HepG2 (cell line): ENCODE data around the gene UAP1L1. TPM values are rescaled to one million over a fixed set of nuclear protein-coding genes. Genes with fewer than 3 reads are reported as not detected.
A peak's percentile ranks its signal among the peaks of the same experiment; 100 is the strongest.

Experiments
- ARID2 ChIP-seq: sonication (generic); formaldehyde crosslinking; IDR thresholded peaks from 2 replicates; pipeline ENCODE4 v1.8.1; 2022; ENCODE audit warnings: mild to moderate bottlenecking, missing genetic modification reagents, borderline replicate concordance
- ATM ChIP-seq: fragments of 450-650 bp; IDR thresholded peaks from 2 replicates; pipeline ENCODE4 v1.7.1; 2017; ENCODE audit warnings: mild to moderate bottlenecking, borderline replicate concordance
- CENPX ChIP-seq: sonication (generic); formaldehyde crosslinking; IDR thresholded peaks from 2 replicates; pipeline ENCODE4 v1.9.0; 2021; ENCODE audit warnings: mild to moderate bottlenecking, missing genetic modification reagents, moderate library complexity
- ELF3 ChIP-seq: IDR thresholded peaks from 2 replicates; pipeline ENCODE4 v1.6.1; 2016; ENCODE audit warnings: missing genetic modification reagents, missing compliant biosample characterization
- GATAD2A ChIP-seq: IDR thresholded peaks from 2 replicates; pipeline ENCODE4 v1.6.1; 2016
- MED1 ChIP-seq: sonication (generic); formaldehyde crosslinking; IDR thresholded peaks from 2 replicates; pipeline ENCODE4 v1.4.0; 2020; ENCODE audit warnings: missing genetic modification reagents
- MYC ChIP-seq: sonication (generic); formaldehyde crosslinking; IDR thresholded peaks from 2 replicates; pipeline ENCODE4 v1.9.0; 2021; ENCODE audit warnings: missing genetic modification reagents, borderline replicate concordance
- PCBP1 ChIP-seq: fragments of 200-400 bp; formaldehyde crosslinking; IDR thresholded peaks from 2 replicates; pipeline ENCODE4 v1.6.1; 2017; ENCODE audit warnings: mild to moderate bottlenecking, low read depth, low read length, borderline replicate concordance
- SALL1 ChIP-seq: sonication (generic); formaldehyde crosslinking; IDR thresholded peaks from 2 replicates; pipeline ENCODE4 v1.8.0; 2022; ENCODE audit warnings: mild to moderate bottlenecking, missing genetic modification reagents
- SPEN ChIP-seq: sonication (generic); formaldehyde crosslinking; IDR thresholded peaks from 2 replicates; pipeline ENCODE4 v1.5.1; 2020; ENCODE audit warnings: low read depth, mild to moderate bottlenecking, missing genetic modification reagents
- STAG1 ChIP-seq: sonication (generic); formaldehyde crosslinking; IDR thresholded peaks from 2 replicates; pipeline ENCODE4 v1.4.0; 2020; ENCODE audit warnings: missing genetic modification reagents
- TAF1 ChIP-seq: sonication (generic); formaldehyde crosslinking; IDR thresholded peaks from 2 replicates; pipeline ENCODE4 v1.4.0; 2020; ENCODE audit warnings: missing genetic modification reagents
- YY1 ChIP-seq: IDR thresholded peaks from 2 replicates; pipeline ENCODE4 v1.6.1; 2011; ENCODE audit warnings: low read length, low read depth, moderate library complexity, mild to moderate bottlenecking; ENCODE audit not compliant: insufficient read depth, insufficient replicate concordance
- ZC3H13 ChIP-seq: sonication (generic); formaldehyde crosslinking; IDR thresholded peaks from 2 replicates; pipeline ENCODE4 v1.8.1; 2023; ENCODE audit warnings: mild to moderate bottlenecking, missing genetic modification reagents, moderate library complexity
- ZNF138 ChIP-seq: sonication (generic); formaldehyde crosslinking; IDR thresholded peaks from 2 replicates; pipeline ENCODE4 v1.5.0; 2020; ENCODE audit warnings: mild to moderate bottlenecking, low read depth, missing genetic modification reagents
- ZNF326 ChIP-seq: sonication (generic); formaldehyde crosslinking; IDR thresholded peaks from 2 replicates; pipeline ENCODE4 v1.4.0; 2020; ENCODE audit warnings: missing genetic modification reagents, borderline replicate concordance
- polyA plus RNA-seq, 8 experiments: library from polyadenylated mRNA; depleted of rRNA in 3 of 8; stranded (reverse) in 7 of 8; unstranded in 1 of 8; fragments of >200 nt; fragmentation: Illumina TruSeq in 4 of 8; extraction: Trizol in 4 of 8; gene quantifications; 2 replicates each; pipeline versions ENCODE4 v1.2.1 to v1.2.3, GENCODE V29; 2011 to 2016; ENCODE audit warnings: low read depth in 4 of 8, missing spikeins in 1 of 8, mixed read lengths in 1 of 8; ENCODE audit not compliant: insufficient read depth in 1 of 8
- total RNA-seq, 5 experiments: library from RNA; depleted of rRNA; stranded (reverse); fragments of >200 nt; fragmentation: Illumina TruSeq; extraction: Trizol; gene quantifications; 2 replicates each; pipeline ENCODE4 v1.2.3, GENCODE V29; 2016; ENCODE audit warnings: low read depth in 1 of 5
- TF ChIP-seq, protein P1 (sequence below): sonication (generic); formaldehyde crosslinking; IDR thresholded peaks from 2 replicates; pipeline ENCODE4 v1.8.0; 2022; ENCODE audit warnings: mild to moderate bottlenecking, missing genetic modification reagents, moderate library complexity
- TF ChIP-seq, protein P2 (sequence below): sonication (generic); formaldehyde crosslinking; IDR thresholded peaks from 2 replicates; pipeline ENCODE4 v1.8.1; 2023; ENCODE audit warnings: mild to moderate bottlenecking, inconsistent platforms, moderate library complexity, missing genetic modification reagents, borderline replicate concordance
- TF ChIP-seq, protein P3 (sequence below): sonication (generic); formaldehyde crosslinking; IDR thresholded peaks from 2 replicates; pipeline ENCODE4 v1.4.0; 2020; ENCODE audit warnings: mild to moderate bottlenecking, missing genetic modification reagents
- TF ChIP-seq, protein P4 (sequence below): sonication (generic); formaldehyde crosslinking; IDR thresholded peaks from 2 replicates; pipeline ENCODE4; 2020; ENCODE audit warnings: missing genetic modification reagents, mild to moderate bottlenecking, borderline replicate concordance
- TF ChIP-seq, protein P5 (sequence below): conservative IDR thresholded peaks from 2 replicates; pipeline ENCODE4 v1.6.1; 2018; ENCODE audit warnings: missing genetic modification reagents

Gene UAP1L1
- total and polyA plus RNA-seq, 2 of the 13 experiments (the other 11 are each of a cell fraction or from before 2014, with no cell fraction given), result 5.4 to 6.4 TPM

DNA sequence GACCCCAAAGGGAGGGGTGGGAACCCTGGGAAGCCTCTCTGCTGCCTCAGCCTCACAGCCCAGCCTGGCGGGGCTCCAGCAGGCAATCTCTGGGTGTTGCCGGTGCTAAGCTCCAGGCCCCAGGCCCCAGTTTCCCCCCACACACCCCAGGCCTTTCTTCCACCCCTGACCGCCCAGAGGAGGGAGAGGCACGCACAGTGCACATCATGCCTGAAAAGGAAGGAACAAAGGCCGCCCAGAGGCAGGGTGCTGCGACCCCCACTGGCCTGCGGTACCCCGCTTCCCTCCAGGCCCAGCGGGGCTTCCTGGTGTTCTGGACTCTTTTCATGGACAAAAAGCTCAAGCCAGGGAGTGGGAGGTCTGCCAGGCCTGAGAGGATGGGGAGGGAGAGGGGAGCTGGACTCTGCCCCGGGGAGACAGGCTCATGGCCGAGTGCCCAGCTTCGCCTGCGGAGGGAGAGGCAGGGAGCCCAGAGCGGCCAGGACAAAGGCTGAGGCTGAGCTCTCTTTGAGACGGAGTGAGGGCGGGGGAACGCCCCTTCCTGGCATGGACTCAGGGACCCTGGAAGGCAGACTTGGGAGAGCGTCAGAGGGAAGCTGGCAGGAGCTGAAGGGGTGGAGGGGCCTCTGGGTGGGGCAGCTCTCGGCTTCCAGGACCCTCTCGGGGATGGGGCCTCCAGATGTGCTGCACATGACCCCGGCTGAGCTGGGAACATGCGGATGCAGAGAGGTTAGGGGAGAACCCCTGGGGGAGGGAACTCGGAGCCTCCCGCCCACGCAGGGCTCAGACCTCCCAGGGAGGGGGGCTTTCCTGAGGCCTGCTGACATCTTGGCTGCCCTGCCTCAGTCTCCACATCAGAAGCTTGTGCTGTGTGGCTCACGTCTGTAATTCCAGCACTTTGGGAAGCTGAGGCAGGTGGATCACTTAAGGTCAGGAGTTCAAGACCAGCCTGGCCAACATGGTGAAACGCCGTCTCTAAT lies 21.6 kb upstream of the UAP1L1 start (continued):
- peak; percentile 72 for TF ChIP-seq PCBP1
- TF ChIP-seq CENPX (CRISPR knock-in tag), result no peak
- TF ChIP-seq, protein P1, sequence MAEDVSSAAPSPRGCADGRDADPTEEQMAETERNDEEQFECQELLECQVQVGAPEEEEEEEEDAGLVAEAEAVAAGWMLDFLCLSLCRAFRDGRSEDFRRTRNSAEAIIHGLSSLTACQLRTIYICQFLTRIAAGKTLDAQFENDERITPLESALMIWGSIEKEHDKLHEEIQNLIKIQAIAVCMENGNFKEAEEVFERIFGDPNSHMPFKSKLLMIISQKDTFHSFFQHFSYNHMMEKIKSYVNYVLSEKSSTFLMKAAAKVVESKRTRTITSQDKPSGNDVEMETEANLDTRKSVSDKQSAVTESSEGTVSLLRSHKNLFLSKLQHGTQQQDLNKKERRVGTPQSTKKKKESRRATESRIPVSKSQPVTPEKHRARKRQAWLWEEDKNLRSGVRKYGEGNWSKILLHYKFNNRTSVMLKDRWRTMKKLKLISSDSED (CRISPR knock-in tag), result no peak
- TF ChIP-seq ZNF138, result 0 out of 2 replicates have a peak, but pooled peaks have one; percentile 67
- peak; percentile 59 for TF ChIP-seq MYC (CRISPR knock-in tag)
- peak; percentile 57 for TF ChIP-seq YY1
- TF ChIP-seq ZC3H13 (CRISPR knock-in tag), result peak; percentile 15
- TF ChIP-seq ZNF326 (CRISPR knock-in tag), result peak; percentile 56; the same call in 1 of the 2 replicates
- peak; percentile 44; the same call in 1 of the 2 replicates for TF ChIP-seq ELF3
- TF ChIP-seq ATM, result no peak
- no peak for TF ChIP-seq STAG1
- TF ChIP-seq SPEN (CRISPR knock-in tag), result peak; percentile 49
- TF ChIP-seq, protein P2, sequence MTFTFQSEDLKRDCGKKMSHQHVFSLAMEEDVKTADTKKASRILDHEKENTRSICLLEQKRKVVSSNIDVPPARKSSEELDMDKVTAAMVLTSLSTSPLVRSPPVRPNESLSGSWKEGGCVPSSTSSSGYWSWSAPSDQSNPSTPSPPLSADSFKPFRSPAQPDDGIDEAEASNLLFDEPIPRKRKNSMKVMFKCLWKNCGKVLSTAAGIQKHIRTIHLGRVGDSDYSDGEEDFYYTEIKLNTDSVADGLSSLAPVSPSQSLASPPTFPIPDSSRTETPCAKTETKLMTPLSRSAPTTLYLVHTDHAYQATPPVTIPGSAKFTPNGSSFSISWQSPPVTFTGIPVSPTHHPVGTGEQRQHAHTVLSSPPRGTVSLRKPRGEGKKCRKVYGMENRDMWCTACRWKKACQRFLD (CRISPR knock-in tag), result peak; percentile 32; the same call in 1 of the 2 replicates
- peak; percentile 78 for TF ChIP-seq MED1 (CRISPR knock-in tag)
- peak; percentile 79 for TF ChIP-seq GATAD2A
- peak; percentile 62; the same call in 1 of the 2 replicates for TF ChIP-seq ARID2
- TF ChIP-seq, protein P3, sequence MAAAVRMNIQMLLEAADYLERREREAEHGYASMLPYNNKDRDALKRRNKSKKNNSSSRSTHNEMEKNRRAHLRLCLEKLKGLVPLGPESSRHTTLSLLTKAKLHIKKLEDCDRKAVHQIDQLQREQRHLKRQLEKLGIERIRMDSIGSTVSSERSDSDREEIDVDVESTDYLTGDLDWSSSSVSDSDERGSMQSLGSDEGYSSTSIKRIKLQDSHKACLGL (CRISPR knock-in tag), result no peak; the same call in 1 of the 2 replicates
- TF ChIP-seq, protein P4, sequence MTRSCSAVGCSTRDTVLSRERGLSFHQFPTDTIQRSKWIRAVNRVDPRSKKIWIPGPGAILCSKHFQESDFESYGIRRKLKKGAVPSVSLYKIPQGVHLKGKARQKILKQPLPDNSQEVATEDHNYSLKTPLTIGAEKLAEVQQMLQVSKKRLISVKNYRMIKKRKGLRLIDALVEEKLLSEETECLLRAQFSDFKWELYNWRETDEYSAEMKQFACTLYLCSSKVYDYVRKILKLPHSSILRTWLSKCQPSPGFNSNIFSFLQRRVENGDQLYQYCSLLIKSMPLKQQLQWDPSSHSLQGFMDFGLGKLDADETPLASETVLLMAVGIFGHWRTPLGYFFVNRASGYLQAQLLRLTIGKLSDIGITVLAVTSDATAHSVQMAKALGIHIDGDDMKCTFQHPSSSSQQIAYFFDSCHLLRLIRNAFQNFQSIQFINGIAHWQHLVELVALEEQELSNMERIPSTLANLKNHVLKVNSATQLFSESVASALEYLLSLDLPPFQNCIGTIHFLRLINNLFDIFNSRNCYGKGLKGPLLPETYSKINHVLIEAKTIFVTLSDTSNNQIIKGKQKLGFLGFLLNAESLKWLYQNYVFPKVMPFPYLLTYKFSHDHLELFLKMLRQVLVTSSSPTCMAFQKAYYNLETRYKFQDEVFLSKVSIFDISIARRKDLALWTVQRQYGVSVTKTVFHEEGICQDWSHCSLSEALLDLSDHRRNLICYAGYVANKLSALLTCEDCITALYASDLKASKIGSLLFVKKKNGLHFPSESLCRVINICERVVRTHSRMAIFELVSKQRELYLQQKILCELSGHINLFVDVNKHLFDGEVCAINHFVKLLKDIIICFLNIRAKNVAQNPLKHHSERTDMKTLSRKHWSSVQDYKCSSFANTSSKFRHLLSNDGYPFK (CRISPR knock-in tag), result peak; percentile 40; the same call in 1 of the 2 replicates
- TF ChIP-seq, protein P5, sequence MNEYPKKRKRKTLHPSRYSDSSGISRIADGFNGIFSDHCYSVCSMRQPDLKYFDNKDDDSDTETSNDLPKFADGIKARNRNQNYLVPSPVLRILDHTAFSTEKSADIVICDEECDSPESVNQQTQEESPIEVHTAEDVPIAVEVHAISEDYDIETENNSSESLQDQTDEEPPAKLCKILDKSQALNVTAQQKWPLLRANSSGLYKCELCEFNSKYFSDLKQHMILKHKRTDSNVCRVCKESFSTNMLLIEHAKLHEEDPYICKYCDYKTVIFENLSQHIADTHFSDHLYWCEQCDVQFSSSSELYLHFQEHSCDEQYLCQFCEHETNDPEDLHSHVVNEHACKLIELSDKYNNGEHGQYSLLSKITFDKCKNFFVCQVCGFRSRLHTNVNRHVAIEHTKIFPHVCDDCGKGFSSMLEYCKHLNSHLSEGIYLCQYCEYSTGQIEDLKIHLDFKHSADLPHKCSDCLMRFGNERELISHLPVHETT (CRISPR knock-in tag), result peak; percentile 40; the same call in 1 of the 2 replicates
- peak; percentile 72 for TF ChIP-seq SALL1 (CRISPR knock-in tag)
- peak; percentile 66 for TF ChIP-seq TAF1 (CRISPR knock-in tag)
